ENCODE measurements around the gene PARN. TPM values are rescaled to one million over a fixed set of nuclear protein-coding genes. Genes with fewer than 3 reads are reported as not detected.

Gene PARN
- total RNA-seq, 1 experiment from 2014 or later, result 42.5 TPM

GRCh38 chr16:14449790-14450480 lies 180.1 kb downstream of the PARN start:
- RAD21 ChIA-PET (ENCODE audit: low non-redundant PET in 1 of 2, low total read pairs in 2 of 2, uncharacterized antibody in 2 of 2, unreplicated experiment in 2 of 2), result no interaction called here
- H2AFZ ChIP-seq (ENCODE audit: low read depth, low read length, poor library complexity, severe bottlenecking), result no peak overlapping the region
- POLR2A ChIA-PET, result no interaction called here
- no peaks in the 10 kb centered on the region for H3K27me3 ChIP-seq (ENCODE audit: insufficient read depth, low read length)
- TF ChIP-seq POLR2A (IDR thresholded peaks at IDR 0.05; ENCODE audit: borderline replicate concordance, extremely low read depth, insufficient read depth, insufficient read length), result no peak
- TF ChIP-seq EZH2phosphoT487 (IDR thresholded peaks at IDR 0.05; ENCODE audit: borderline replicate concordance), result no peak
- TF ChIP-seq RAD21 (IDR thresholded peaks at IDR 0.05; ENCODE audit: low read depth), result no peak
- TF ChIP-seq ATF3 (IDR thresholded peaks at IDR 0.05), result no peak
- H3K4me3 ChIP-seq (replicated peaks in 1 of 2; ENCODE audit: low read depth in 1 of 2, low read length in 2 of 2), result no peak overlapping the region
- H3K27ac ChIP-seq (ENCODE audit: low read depth, low read length), result no peak overlapping the region
- DNase-seq (ENCODE audit: low read depth, low spot score), result no peak
- no peak for ATAC-seq
- no peaks in the 10 kb centered on the region for H3K9me3 ChIP-seq (ENCODE audit: control insufficient read depth in 1 of 2, insufficient read depth in 1 of 2, low read depth in 1 of 2, low read length in 2 of 2)
- no peaks in the 10 kb centered on the region for H3K36me3 ChIP-seq (ENCODE audit: control insufficient read depth in 1 of 2, insufficient read depth in 2 of 2, low read length in 2 of 2)
- no peak overlapping the region for H3K4me2 ChIP-seq (ENCODE audit: low read length)
- CTCF ChIA-PET, result no interaction called here
- H3K9ac ChIP-seq (ENCODE audit: low read length), result no peak overlapping the region
- H3K79me2 ChIP-seq (ENCODE audit: insufficient read depth, low read length), result no peaks in the 10 kb centered on the region
- H4K20me1 ChIP-seq (ENCODE audit: insufficient read depth), result no peaks in the 10 kb centered on the region
- peaks cover 0 to 4% of the 10 kb centered on the region in 2 experiments; a peak in 1 of 4 replicates for H3K4me1 ChIP-seq (ENCODE audit: control insufficient read depth in 1 of 2, insufficient read depth in 2 of 2, low read length in 2 of 2)
- no TSS peak for BruUV-seq (replicated peaks)
- intact Hi-C loops (cut with micrococcal nuclease), result no loop called here
- no peaks in the 10 kb centered on the region for H3K9me2 ChIP-seq (ENCODE audit: insufficient read depth)

GRCh38 chr16:14449334-14449733 lies 180.7 kb downstream of the PARN start:
- Histone ChIP-seq H3K36me3 (ENCODE audit: control insufficient read depth in 1 of 2, insufficient read depth in 2 of 2, low read length in 2 of 2) (no peaks in the 10 kb centered on the region), H4K20me1 (ENCODE audit: insufficient read depth) (no peaks in the 10 kb centered on the region), H2AFZ (ENCODE audit: low read depth, low read length, poor library complexity, severe bottlenecking) (no peak overlapping the region), H3K4me1 (ENCODE audit: control insufficient read depth in 1 of 2, insufficient read depth in 2 of 2, low read length in 2 of 2) (peaks cover 0 to 4% of the 10 kb centered on the region in 2 experiments; a peak in 1 of 4 replicates), H3K9me3 (ENCODE audit: control insufficient read depth in 1 of 2, insufficient read depth in 1 of 2, low read depth in 1 of 2, low read length in 2 of 2) (no peaks in the 10 kb centered on the region), H3K4me2 (ENCODE audit: low read length) (no peak overlapping the region), H3K79me2 (ENCODE audit: insufficient read depth, low read length) (no peaks in the 10 kb centered on the region), H3K27ac (ENCODE audit: low read depth, low read length) (no peak overlapping the region), H3K4me3 (replicated peaks in 1 of 2; ENCODE audit: low read depth in 1 of 2, low read length in 2 of 2) (no peak overlapping the region), H3K9ac (ENCODE audit: low read length) (no peak overlapping the region), H3K9me2 (ENCODE audit: insufficient read depth) (no peaks in the 10 kb centered on the region), H3K27me3 (ENCODE audit: insufficient read depth, low read length) (no peaks in the 10 kb centered on the region)
- DNase-seq (ENCODE audit: low read depth, low spot score), result no peak
- ChIA-PET POLR2A (no interaction called here), RAD21 (ENCODE audit: low non-redundant PET in 1 of 2, low total read pairs in 2 of 2, uncharacterized antibody in 2 of 2, unreplicated experiment in 2 of 2) (no interaction called here), CTCF (no interaction called here)
- intact Hi-C loops (cut with micrococcal nuclease), result no loop called here
- no peak for TF ChIP-seq TCF7L2 (IDR thresholded peaks at IDR 0.05; ENCODE audit: borderline replicate concordance, extremely low read depth, insufficient read depth, insufficient read length)
- TF ChIP-seq FOSL1 (IDR thresholded peaks at IDR 0.05; ENCODE audit: low read depth), result no peak
- no peak for TF ChIP-seq ELF1 (IDR thresholded peaks at IDR 0.05; ENCODE audit: borderline replicate concordance, low read depth)
- no peak for TF ChIP-seq SIN3A (IDR thresholded peaks at IDR 0.05; ENCODE audit: low read depth)
- no peak for TF ChIP-seq SRF (IDR thresholded peaks at IDR 0.05; ENCODE audit: low read depth)
- no peak for TF ChIP-seq REST (IDR thresholded peaks at IDR 0.05; ENCODE audit: low read depth)
- TF ChIP-seq POLR2A (IDR thresholded peaks at IDR 0.05; ENCODE audit: borderline replicate concordance, extremely low read depth, insufficient read depth, insufficient read length), result no peak
- no peak for ATAC-seq
- no TSS peak for BruUV-seq (replicated peaks)
